Panc1 (cell line): ENCODE results near the gene FCN2.

Experiments
- CTCF ChIP-seq: fragments of 450-650 bp; IDR thresholded peaks from 2 replicates; pipeline ENCODE4 v1.5.1; 2017; ENCODE audit warnings: mild to moderate bottlenecking
- REST ChIP-seq, 2 experiments: IDR thresholded peaks; 2 replicates each; pipeline ENCODE4 v1.6.1; 2011 to 2012; ENCODE audit warnings: low read depth in 2 of 2, control low read depth in 1 of 2, low read length in 1 of 2, mild to moderate bottlenecking in 1 of 2, moderate library complexity in 1 of 2; ENCODE audit not compliant: insufficient read depth in 1 of 2

GRCh38 chr9:134935701-134936345 is 55.2 kb downstream of the FCN2 start:
- TF ChIP-seq REST (IDR thresholded peaks at IDR 0.05; ENCODE audit: insufficient read depth in 1 of 2, low read depth in 2 of 2, low read length in 1 of 2), result no peak
- TF ChIP-seq CTCF, result no peak
